HG02678 (cell line): ENCODE data around the gene SNX6.
"Not testable (repeated sequence)": the region's sequence is repeated elsewhere in the genome, so short reads cannot be mapped to it uniquely, and the experiment has no call there.

ENCODE experiments used
- ATAC-seq: cut with Tn5 transposase; IDR thresholded peaks from one replicate; pipeline ENCODE4 v1.9.1; 2021; ENCODE audit warnings: mild to moderate bottlenecking, moderate library complexity; ENCODE audit not compliant: unreplicated experiment

SNX6 gene

DNA sequence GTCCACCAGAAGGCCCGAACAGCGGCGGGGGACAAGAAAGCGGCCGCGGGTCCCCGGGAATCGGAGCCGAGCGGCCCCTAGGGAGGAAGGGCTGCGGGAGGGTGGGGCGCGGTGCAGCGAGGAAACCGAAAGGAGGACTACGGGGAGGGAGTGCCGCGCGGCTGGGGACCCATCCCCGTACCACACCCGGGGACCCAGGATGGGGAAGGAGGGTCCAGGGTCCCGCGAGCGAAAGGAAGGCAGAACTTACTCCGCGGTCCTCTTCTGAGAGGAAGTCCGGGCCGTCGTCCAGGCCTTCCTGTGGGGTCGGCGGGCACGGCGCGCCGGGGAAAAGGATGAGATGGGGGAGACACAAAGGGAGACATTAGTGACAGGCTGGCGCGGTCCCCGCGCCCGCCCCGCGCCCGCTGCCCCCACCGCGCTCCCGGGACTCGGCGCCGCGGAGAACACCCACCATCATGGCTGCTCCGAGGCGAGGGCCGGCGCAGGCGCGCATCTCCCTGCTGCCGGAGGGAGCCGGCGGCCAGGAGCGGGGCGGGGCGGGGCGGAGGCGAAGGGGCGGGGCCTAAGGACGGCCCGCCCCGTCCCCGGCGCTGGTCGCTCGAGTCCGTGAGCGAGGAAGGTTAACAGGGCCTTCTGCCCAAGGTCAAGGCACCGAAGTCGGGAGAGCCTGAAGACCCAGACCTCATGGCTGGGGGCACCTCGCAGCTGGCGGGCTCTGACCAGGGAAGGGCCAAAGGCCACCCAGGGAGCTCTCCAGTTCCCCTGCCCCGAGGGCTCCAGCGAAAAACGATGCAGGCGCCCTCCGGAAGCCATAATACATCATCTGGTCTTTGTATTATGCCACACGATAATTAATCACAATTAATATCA, at the start of gene SNX6:
TSS of gene SNX6 (minus strand) at position 492 of the 873 bp plus-strand sequence. CDS start at position 460, 32 bp downstream.
- peak; percentile 95 for ATAC-seq

DNA sequence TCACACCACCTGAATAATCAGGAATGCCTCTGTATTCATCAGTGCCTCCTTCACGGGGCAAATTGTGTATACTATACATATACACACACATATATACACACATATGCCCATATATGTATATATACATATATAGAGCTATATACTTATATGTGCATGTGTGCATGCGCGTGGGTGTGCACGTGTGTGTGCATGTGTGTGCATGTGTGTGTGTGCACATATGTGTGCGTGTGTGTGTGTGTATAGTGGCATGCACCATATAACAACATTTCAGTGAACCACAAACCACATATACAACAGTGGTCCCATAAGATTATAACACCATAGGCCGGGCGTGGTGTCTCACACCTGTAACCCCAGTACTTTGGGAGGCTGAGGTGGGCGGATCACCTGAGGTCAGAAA, 48.8 kb upstream of the SNX6 start:
- ATAC-seq = no peak

DNA sequence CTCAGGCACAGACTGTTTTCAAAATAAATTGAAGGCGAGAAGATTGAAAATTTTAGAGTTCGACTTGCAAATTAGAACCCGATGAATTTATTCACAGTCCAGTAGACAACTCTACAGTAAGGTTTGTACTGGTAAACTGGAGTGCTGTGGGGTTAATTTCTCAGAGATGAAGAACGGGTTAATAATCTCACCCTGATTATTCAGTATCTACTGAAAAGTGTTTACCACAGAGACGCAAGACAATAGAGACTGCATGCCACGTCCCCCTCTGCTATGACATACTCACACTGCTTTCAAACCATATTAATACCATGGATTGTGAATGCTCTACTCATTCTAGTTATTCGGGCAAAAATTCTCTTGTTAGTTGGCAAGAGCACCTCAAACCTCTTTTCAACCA, 48.4 kb upstream of the SNX6 start:
- ATAC-seq = no peak

DNA sequence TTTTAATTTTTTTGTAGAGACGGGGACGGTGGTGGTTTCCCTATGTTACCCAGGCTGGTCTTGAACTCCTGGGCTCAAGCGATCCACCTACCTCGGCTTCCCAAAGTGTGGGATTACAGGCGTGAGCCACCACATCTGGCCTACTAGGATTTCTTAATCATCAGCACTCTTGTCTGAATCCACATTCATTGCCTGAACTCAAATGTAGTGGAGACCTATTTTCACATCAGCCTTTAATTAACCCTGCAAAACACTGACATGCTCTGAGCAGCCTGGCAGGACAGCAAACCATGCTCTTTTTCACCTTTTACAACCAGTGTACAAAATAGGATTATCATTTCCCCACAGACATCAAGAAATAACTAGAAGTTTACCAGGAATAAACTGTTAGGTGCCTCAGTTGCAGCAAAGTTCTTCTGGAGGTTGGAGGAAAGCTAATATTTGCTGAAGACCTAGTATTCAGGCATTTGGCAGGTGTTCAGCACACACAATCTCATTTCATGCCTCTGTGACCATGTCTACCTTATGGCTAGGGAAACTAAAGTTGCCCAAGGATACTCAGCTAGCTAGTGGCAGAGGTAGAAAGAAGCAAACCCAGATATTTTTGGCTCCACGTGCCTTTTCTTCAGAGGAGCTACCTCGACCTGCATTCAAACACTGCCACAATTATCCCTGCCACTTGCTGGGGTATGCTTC, 46.7 kb upstream of the SNX6 start:
- ATAC-seq = no peak

DNA sequence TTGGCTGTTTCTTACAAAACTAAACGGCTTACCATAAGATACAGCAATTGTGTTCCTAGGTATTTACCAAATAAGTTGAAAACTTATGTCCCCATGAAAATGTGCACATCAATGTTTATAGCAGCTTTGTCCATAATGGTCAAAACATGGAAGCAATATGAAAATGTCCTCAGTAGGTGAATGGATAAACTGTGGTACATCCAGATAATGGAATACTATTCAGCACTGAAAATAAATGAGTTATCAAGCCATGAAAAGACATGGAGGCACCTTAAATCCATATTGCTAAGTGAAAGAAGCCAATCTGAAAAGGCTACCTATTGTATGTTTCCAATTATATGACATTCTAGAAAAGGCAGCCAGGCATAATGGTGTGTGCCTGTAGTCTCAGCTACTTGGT, 43.8 kb upstream of the SNX6 start:
- ATAC-seq = no peak

DNA sequence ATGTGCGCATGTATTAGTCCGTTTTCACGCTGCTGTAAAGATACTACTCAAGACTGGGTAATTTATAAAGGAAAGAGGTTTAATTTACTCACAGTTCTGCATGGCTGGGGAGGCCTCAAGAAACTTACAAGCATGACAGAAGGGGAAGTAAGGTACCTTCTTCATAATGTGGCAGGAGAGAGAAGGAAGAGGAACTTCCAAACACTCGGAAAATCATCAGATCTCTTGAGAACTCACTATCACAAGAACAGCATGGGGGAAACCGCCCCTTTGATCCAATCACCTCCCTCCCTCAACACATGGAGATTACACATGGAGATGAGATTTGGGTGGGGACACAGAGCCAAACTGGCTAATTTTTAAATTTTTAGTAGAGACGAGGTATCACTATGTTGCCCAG, 41.8 kb upstream of the SNX6 start:
- no peak for ATAC-seq

DNA sequence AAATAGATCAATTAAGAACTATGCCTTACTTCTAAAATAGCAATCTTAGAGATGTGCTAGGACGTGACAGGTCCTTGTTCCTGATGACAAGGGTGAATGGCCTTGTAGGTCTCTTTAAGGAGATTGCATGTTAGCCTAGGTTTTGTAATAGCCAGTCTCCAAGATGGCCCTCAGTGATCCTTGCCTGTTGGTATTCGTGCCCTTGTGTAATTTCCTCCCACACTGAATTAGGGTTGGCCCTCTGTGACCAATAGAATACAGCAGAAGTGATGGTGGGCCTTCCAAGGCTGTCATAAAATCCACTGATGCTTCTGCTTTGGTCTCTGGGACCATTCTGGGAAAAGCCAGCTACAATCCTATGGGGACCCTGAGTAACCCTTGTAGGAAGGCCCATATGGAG, 38.2 kb upstream of the SNX6 start:
- ATAC-seq = no peak

DNA sequence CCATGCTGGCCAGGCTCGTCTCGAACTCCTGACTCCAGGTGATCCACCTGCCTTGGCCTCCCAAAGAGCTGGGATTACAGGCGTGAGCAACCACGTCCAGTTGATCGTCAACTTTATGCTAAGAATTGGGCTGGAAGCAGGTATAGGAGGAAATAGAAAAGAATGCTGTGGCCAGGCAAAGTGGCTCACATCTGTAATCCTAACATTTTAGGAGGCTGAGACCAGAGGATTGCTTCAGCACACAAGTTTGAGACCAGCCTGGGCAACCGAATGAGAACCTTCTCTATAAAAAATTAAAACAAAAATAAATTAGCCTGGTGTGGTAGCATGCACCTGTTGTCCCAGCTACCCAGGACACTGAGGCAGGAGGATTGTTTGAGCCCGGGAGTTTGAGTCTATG, 37.1 kb upstream of the SNX6 start:
- ATAC-seq = no peak

DNA sequence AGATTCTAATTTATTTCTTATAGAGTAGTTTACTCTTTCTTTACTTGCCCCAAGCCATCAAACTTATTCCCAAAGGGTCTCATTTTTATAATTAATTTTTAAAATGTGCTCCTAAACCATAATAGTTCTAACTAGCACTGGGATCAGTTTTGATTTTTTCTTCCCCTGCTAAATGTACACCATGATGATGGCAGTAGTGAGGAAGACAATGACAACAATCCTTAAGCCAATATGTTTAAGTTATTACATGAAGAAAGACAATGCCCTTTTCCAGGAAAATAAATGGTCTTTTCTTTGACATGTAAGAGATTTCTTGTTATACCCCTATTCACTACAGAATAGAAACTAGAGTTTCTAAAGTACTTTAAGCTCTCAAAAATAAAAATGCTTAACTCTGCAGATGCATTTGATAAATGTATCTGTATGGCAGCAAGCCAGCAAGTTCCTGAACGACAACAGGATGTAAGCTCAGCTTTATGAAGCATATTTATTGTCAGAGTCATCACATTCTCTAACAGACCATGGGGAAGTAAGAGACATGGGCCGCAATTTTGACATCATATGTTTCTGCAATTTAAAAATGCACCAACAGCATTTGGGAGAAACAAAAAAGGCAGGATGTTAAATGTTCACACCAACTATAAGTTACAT, 36.0 kb upstream of the SNX6 start:
- ATAC-seq = no peak

DNA sequence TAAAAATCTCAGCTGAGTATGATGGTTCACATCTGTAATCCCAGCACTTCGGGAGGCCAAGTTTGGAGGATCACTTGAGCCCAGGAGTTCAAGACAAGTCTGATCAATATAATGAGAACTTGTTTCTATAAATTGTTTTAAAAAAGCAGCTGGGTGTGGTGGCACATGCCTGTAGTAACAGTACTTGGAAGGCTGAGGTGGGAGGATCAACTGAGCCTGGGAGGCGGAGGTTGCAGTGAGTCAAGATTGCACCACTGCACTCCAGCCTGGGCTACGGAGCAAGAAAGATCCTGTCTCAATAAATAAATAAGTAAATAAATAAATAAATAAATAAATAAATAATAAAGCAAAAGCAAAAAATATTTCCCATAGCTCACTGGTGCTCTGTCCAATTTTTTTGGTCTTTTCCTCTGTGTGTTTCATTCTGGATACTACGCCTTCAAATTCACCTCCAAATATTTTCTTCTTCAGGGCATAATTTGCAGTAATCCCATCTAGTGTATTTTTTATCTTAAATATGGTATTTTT, 32.7 kb upstream of the SNX6 start:
- no peak for ATAC-seq

DNA sequence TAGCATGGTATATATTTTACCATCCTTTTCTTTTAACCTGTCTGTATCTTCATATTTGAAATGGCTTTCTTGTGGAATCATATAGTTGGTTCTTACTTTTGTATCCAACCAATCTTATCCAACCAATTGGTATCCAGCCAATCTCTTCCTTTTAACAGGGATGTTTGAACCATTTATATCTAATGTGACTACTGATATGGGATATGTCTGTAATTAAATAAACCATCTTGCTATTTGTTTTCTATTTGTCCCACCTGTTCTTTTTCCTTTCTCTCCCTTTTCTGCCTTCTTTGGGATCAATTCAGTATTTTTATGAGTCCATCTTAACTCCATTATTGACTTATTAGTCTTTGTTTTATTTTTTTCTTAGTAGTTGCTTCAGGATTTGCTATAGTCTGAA, 30.8 kb upstream of the SNX6 start:
- no peak for ATAC-seq

DNA sequence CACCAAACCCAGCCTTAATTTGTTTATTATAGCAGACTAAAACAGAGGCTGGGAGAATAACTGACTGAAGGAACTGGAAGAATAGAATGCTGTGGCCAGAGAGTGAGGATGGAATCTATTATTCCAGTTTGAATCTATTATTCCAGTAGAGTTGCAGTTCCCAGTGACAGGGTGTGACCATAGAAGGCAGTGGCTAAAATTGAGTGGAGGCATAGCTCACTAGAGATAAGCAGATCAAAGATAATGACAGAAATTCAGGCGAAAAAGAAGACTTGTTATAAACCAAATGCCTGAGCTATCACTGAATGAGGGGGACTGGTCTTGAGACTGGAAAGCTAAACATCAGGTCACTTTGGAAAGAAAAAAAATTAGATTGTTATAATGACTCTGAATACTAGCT, 26.0 kb upstream of the SNX6 start:
- no peak for ATAC-seq

DNA sequence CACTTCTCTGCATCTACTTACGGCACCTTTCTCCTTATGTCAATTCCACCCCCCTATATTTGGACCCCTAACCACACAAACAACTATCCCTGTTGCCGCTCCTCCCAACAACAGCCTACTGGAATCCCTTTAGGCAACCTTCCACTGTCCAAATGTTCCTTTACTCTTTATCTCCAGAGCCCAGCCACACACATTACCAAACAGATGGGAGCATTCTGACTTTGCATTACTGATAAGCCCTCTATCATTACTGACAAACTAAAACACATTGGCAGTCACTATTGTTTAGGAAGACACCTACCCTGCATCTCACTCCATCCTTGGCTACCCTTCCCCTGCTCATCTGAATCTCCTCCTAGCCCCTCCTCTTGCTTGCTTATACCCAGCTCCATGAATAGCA, 23.1 kb upstream of the SNX6 start:
- not testable (repeated sequence) for ATAC-seq

DNA sequence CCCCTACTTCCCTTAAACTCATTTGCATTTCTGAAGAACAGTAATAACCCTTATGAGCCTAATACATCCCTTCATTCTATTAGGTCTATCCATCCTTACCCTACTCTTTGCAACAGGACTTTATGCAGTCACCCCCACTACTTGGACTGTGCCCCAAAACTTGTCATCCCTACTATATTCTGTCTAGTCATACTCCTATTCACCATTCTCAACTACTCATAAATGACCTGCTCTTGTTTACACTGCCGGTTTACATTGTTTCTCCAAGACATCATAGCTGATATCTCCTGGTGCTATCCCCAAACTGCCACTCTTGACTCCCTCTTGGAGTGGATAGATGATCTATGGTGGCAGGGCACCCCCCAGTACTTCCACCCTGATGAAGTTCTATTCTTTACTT, 22.4 kb upstream of the SNX6 start:
- not testable (repeated sequence) for ATAC-seq

DNA sequence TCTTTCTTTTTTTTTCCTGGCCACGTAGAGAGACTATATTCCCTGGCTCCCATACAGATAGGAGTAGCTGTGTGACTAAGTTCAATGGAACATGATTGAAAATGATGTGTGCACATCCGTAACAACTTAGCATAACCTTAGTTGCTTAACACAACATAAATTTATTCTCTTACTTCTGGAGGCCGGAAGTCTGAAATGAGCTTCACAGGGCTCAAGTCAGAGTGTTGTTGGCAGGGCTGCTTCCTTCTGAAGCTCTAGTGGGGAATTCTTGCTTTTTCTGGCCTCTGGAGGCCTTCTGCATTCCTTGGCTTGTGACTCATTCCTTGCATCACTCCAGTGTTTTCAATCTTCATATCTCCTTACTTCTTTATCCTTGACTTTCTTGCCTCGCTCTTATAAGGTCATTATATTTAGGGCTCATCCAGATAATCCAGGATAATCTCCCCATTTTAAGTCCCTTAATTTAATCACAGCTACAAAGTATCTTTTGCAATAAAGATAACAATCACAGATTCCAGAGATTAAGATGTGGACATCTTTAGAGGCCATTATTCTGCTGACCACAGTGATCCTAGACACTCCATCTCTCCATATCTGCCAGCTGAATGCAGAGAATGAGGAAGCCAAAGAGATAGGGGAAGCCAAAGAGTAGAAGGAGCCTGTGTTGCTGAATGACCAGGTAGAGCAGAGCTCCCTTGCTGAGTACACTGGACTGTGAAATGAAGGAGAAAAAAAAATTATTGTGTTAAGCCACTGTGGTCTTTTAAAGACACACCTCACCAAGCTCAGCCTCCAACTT, 21.0 kb upstream of the SNX6 start:
- ATAC-seq = no peak

DNA sequence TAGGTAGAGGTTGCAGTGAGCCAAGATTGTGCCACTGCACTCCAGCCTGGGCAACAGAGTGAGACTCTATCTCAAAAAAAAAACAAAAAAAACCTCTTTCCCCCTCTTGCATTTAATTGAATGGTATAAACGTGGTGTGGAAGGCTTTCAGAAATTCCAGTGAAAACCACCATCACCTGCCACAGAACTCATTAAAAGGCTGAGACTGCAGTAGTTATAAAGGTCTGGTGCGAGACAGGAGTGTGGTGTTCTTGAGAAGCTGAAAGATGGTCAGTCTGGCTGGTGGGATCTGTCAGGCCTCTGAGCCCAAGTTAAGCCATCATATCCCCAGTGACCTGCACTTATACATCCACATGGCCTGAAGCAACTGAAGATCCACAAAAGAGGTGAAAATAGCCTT, 20.1 kb upstream of the SNX6 start:
- ATAC-seq = not testable (repeated sequence)

DNA sequence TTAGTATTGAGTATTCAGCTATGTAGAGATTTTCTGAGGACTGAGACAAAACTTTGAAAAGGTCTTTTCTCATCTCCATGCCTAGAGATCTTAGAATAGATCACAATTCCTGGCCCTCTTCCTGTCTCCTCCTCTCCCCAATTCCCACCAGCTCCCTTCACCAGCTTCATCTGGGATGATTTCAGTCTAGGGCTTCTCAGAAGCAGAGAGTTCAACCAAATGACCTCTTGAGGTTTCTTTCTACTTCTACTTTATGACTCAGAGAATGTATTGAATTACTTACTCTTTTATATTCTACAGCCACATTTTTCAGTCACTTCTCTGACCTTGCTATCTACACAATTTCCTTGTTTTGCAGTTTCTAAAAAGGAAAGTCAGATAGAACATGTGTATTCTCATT, 19.4 kb upstream of the SNX6 start:
- no peak for ATAC-seq

DNA sequence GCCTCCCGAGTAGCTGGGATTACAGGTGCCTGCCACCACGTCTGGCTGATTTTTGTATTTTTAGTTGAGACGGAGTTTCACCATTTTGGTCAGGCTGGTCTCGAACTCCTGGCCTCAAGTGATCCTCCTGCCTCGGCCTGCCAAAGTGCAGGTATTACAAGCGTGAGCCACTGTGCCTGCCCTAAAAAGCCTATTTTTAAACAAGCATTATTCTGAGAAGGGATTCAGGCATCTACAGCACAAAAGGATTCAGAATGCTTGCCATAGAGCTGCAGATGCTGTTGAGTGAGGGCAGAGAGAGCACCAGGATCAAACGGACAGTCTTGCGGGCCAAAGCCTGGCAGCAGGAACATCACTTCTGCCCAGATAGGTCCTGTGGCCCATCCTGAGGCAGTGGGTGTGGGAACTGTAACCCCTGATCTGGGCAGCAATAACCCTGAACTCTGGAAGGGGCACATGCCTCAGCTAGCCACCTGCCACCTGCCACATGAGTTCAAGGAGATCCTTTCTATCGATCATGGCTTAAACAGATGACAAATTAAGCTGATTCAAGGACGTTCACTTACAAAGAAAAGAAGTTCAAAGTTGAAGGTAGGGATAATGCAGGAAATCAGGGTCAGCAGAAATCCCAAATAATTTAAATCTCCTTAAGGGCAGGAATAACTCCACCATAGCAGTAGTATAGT, 16.8 kb upstream of the SNX6 start:
- no peak for ATAC-seq

DNA sequence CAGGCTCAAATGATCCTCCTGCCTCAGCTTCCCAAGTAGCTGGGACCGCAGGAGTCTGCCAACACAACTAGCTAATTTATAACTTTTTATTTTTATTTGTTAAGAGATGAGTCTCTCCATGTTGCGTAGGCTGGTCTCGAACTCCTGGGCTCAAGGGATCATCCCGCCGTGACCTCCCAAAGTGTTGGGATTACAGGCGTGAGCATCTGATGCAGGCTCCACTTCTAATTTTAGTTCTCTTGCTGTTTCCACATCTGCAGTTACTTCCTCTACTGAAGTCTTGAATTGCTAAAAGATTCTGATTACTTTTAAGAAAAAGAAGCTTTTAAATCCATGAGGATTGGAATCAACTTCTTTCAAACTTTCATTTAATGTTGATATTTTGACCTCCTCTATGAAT, 13.4 kb upstream of the SNX6 start:
- ATAC-seq = no peak

DNA sequence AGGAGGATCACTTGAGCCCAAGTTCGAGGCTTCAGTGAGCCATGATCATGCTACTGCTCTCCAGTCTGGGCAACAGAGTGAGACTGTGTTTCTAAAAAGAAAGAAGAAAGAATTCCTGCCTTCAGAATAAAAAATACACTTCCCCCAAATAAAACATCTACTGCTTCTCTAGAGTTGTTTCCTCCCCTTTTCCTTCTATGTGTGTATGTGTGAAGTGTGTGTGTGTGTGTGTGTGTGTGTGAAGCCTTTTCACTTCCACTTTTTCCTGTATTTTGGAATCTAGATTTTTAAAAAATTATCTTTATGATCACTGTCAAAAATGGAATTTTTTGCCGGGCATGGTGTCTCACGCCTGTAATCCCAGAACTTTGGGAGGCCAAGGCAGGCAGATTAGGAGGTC, 12.6 kb upstream of the SNX6 start:
- ATAC-seq = no peak
